Central memory CD4-positive, alpha-beta T cell (primary cell): ENCODE data around the gene KCNRG.
"Not testable (repeated sequence)": the region's sequence is repeated elsewhere in the genome, so short reads cannot be mapped to it uniquely, and the experiment has no call there.

Experiments
- DNase-seq: peaks from one replicate; pipeline ENCODE4 v3.0.0; 2022
- total RNA-seq, 3 experiments: gene quantifications; one replicate each; lab custom pipeline; 2026; lab: John Stamatoyannopoulos, UW

The KCNRG gene
- total RNA-seq = 0 to 0.22 (median 0.11) reads per million in 3 experiments

DNA sequence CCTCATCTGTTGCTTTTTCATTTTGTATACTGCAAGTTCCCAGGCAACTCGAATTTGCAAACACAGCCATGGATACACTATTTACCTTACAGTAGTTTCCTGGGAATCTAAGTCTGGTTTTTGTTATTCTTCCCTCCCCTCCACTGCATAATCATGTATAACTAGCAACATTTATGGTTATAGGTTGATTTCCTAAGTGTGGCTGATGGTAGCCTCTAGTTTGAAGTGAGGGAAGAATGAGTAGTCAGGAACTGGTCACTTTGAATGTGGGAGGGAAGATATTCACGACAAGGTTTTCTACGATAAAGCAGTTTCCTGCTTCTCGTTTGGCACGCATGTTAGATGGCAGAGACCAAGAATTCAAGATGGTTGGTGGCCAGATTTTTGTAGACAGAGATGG lies at the start of gene KCNRG:
Gene KCNRG (plus strand): TSS at position 187 of the 400 bp plus-strand sequence. CDS start 50 bp downstream, at position 237.
- DNase-seq = no peak

- no peak for DNase-seq
Measured at GRCh38 chr13:49967456-49967855, 47.8 kb upstream of the KCNRG start.

- DNase-seq = no peak
Measured at GRCh38 chr13:49972709-49973108, 42.5 kb upstream of the KCNRG start.

GRCh38 chr13:49975826-49976225 lies 39.4 kb upstream of the KCNRG start:
- no peak for DNase-seq

GRCh38 chr13:49976314-49977258 lies 38.7 kb upstream of the KCNRG start:
- DNase-seq = peak; percentile 66

DNA sequence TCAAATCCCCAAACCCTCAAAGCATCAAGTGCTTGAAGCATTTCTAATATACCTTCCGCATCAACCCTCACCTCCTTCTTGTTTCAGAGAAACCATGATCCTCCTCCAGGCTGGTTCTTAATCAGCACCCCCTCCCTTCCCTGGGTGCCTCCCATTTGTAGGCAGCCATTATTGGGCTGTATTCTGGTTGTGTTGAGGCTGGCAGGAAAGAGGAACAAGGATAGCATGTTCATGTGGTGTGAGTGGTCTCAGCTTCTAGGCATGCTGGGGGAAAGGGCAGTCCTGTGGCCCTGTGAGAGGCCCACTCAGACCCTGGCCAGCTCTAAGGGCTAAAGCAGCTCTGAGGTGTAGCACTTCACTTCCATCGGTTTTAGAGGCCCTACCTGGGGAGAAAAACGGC lies 37.3 kb upstream of the KCNRG start:
- no peak for DNase-seq

GRCh38 chr13:49980266-49980665 lies 35.0 kb upstream of the KCNRG start:
- no peak for DNase-seq

GRCh38 chr13:49985129-49985528 lies 30.1 kb upstream of the KCNRG start:
- no peak for DNase-seq

- DNase-seq = no peak
Measured at GRCh38 chr13:49986471-49986870, 28.8 kb upstream of the KCNRG start.

GRCh38 chr13:49990612-49991011 lies 24.6 kb upstream of the KCNRG start:
- DNase-seq = not testable (repeated sequence)

DNA sequence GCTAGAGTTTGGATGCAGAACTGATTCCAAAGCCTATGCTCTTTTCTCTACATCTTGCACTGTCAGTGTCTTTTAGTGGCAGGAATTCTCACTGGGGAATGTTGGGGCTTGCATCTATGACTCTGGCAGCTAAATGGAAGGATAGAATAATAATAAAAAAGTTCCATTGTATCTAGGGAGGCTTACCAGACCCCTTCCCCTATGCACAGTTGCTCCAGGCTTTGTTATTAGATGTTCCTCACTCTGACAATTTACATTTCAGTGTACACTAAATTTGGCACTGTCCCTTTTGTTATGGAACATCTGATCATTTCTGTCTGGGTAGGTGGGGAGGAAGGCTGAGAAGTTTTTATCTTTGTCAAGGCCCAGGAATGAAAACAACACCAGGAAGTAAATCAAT lies 22.1 kb upstream of the KCNRG start:
- no peak for DNase-seq

GRCh38 chr13:49993666-49994065 lies 21.6 kb upstream of the KCNRG start:
- DNase-seq = no peak

GRCh38 chr13:49995625-49996101 lies 19.6 kb upstream of the KCNRG start:
- peak; percentile 2 for DNase-seq

DNA sequence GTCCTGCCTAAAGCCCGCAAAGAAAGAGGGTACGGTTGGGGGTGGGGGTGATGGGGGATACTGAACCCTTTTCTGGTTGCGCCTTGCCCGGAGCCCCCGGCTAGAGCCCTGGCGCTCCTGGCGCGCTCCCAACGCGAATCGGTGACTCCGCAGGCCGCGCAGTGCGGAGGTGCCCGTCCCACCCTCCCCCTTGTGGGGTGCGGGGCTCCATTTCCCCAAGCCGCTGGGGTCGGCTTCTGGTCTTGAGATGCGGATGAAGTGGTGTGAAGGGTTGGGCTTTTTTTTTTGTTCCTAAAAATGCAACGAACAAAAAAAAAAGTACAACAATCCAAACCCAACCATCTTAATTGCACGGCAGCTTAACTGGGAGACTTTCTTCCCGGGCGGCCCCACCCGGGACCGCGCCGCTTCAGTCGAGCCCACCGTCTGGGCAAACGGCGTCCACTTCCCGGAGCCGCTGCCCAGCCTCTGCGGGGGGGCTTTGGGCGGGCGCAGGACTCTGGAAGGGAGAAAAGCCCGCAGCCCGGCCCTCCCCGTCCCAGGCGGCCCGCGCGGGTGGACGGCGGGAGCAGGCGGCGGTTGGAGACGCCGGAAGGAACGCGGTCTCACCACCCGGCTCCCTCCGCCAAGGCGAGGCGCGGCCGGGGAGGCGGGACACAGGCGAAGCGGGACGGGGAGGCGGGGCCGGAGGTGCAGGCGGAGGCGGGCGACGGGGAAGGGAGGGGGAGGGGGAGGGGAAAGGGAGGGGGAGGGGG lies 18.9 kb upstream of the KCNRG start:
- peak; percentile 83 for DNase-seq

DNA sequence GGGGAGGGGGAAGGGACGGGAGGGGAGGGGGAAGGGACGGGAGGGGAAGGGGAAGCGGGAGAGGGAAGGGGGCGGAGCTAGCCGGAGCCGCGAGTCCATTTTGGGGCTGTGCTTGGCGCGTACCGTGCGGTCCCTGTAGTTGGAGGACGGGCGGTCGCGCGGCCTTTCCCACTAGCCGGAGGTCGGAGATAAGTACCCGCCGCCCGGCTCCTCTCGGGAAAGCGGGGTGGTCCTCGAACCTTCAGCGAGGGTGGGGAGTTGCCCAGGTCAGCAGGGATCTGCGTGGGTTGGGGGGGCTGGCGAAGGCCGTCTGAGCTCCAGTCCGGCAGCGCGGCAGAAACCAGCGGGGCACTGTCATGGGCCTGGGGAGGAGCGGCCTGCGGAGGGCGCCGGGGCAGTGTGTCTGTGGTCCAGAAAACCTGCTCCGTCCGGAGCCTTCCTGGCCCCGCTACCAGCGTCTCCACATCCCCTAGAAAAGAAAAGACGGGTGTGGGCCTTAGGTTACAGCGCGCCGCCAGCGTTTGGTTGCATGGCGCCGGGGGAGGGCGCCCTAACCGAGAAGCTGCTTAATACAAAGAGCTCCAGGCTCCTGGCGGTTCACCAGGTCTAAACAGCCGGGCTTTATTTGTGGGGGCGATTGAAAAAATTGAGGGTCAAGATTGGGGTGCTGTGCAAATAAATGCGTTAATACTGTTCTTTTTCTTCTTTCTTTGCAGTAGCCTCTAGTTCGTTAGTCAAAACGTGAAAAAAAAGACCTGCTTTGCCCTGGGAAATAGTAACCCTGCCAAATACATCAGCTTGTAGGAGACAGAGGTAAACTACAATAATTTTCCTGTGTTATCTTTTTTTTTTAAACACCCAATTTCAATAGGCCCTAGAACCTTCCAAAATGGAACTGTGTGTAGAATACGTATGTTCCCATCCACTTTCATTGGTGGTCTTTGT lies 18.0 kb upstream of the KCNRG start, which contains the start of gene TRIM13:
Gene TRIM13 (plus strand): TSS at position 92 of the 945 bp plus-strand sequence. CDS start 14,899 bp downstream, outside the sequence.
- DNase-seq = peak; percentile 79

DNA sequence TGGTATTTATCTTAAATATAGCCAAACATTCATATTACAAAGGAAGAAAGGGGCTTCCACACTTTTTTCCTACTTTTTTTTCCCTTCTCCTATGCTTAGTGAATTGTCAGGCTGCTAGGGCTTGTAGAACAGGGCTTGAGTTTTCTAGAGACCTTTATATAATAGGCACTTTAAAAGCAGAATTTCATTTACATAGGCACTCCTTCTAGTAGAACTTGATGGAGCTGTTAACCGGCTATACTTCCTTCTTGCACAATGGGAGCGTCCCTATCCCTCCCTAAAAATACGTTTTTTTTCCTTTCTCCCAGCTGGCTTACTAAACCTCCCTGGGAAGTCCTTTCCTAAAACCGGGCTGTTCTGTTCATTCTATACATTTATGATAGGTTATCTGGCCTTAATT lies 17.3 kb upstream of the KCNRG start:
- no peak for DNase-seq

- no peak for DNase-seq
Measured at GRCh38 chr13:49998714-49999624, 16.3 kb upstream of the KCNRG start.

- no peak for DNase-seq
Measured at GRCh38 chr13:50001287-50001686, 14.0 kb upstream of the KCNRG start.

DNA sequence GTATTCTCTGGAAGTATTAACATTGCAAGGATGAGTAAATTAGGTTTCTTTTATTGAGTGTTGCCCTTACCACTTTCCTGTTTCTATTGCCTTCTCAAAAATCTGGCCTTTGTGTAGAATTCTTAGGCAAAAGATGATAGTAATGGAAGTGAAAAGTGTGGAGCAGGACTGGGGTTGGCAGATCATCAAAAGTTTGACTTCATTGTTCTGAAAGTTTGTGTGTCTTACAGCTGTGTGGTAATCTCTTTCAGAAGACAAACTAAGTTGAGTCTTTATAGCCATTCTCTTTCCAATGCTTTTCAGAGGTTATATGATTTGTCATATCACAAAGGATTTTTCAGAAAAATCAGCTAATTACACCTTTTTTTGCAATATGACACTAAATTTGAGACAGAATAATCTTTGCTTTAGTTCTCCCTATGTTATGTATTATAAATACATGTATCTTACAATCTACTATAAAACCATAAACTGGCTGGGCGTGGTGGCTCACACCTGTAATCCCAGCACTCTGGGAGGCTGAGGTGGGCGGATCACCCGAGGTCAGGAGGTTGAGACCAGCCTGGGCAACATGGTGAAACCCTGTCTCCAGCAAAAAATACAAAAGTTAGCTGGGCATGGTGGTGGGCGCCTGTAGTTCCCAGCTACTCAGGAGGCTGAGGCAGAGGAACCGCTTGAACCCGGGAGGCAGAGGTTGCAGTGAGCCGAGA lies 8.7 kb upstream of the KCNRG start:
- no peak for DNase-seq

DNA sequence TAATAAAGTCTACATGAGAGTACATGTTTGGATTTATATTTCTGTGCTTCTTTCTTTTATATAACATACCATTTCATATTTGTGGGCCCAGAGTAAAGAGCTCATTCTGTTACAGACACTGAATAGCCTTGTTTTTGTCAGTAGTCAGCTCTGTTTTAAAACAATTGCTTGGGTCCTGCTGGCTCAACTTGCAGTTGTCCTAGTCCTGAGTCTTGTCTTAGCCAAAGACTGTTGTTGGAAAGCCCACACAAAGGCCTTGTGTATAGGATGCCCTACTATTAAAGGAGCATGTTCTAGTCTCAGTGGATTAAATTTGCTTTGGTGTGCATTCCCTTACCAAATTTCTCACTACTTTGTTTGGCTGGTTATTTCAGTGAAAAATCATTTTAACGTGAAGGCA lies 3.8 kb upstream of the KCNRG start:
- DNase-seq = no peak
